SKM-1 (cell line): ENCODE results near the gene TRMT6.

Experiments used
- DNase-seq: peaks from one replicate; lab custom pipeline; 2025; ENCODE audit not compliant: unreplicated experiment; lab: John Stamatoyannopoulos, UW

The TRMT6 gene

DNA sequence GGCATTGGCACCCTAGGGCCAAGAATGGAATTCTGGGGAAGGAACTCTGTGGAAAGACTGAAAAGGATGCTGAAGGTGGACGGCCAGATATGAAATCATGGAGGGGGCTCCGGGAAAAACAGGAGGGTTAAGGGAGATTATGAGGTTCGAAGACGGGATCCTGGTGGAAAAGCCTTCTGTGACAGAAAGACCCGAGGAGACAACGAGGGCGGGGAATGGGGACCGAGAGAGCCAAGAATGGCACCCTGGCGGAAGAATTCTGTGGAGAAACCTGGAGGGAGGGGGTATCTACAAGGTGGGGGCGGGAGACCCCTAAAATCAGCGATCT lies 426 bp downstream of the TRMT6 start:
- no peak for DNase-seq

DNA sequence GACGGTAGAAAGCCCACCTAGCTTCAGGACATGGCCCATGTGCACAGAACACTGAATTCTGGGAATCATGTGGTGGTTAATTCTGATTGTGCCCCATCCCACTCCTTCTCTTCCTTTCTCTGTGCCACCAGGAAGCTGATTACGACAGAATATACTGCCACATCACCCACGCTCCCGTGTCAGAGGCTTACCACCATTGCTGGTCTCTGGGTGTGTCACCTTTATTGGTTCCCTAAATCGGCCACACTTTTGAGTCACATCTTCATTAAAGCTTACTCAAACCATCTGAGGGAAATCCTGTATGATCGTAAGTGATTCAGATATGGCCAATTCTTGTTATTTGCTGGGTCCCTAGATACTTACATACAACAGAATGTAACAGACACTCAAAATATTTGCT lies 3.1 kb downstream of the TRMT6 start:
- DNase-seq: no peak

DNA sequence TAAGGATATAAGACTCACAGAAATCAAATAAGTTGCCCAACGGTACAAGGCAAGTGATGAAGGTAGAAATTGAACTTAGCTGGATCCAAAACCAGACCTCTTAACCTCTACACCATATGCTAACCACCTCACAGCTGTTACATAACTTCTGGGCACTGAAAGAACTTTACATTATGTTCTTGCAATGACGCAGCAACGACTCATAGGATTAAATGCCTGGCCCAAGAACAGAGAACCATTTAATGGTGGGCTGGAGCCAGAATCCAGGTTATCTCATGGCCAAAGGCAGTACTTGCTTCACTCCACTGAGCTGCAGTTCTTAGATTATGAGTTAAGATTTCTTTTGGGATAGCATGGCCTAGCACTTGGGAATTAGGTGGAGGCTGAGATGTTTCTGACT lies 4.4 kb downstream of the TRMT6 start:
- DNase-seq: no peak

DNA sequence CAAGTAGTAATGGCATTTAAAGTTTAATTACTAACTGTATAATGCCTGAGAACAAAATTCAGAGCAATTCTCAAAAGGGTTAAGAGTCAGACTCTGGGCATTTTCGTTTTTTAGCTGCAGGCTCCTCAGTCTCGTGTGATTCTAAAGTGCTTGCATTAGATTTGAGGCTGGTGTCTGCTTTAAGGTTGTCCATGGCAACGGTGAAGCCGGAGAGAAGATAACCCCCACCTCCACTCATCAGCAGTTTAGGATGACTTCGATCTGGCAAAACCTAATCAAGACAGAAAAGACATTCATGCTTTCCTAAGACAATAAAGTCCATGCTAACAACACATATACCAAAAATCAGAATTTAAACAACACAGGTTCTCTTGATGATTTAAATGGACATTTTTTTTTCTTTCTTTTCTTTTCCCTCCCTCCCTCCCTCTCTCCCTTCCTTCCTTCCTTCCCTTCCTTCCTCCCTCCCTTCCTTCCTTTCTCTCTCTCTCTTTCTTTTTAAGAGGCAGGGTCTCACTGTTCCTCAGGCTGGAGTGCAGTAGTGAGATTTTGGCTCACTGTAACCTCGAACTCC lies 11.8 kb downstream of the TRMT6 start:
- DNase-seq: no peak

DNA sequence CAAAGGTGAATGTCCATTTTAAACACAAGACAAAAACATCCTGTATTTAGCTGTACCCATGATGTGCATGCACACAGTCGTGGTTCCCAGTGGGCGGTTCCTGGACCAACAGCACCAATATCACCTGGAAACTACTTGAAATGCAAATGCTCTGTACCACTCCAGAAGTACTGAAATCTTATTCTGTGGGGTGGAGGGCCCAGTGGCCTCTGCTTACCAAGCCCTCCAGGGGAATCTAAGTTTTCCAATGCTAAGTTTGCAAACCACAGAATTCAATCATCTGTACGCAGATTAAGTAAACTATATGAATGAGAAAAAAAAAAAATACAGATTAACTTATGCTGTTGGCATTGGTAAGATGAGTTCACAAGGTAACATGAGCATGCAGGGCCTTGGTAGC lies 14.1 kb downstream of the TRMT6 start:
- no peak for DNase-seq

DNA sequence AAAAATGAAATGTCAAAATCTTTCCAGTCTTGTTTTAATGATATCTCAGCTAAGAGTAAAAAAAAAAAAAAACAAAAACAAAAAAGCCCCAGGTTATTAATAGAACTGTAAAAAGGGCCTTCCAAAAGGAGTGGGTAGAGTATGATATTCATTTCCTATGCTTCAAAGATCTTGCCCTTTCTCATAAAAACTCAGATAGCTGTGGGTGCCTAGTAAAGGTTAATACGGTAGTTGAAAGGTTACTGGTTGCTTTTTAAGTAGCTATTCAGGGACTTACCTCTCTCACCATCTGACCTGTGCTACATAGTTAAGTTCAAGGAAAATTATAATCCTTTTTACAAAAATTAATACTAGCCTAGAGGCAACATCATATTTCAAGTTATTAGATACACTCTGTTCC lies 14.9 kb downstream of the TRMT6 start:
- no peak for DNase-seq

DNA sequence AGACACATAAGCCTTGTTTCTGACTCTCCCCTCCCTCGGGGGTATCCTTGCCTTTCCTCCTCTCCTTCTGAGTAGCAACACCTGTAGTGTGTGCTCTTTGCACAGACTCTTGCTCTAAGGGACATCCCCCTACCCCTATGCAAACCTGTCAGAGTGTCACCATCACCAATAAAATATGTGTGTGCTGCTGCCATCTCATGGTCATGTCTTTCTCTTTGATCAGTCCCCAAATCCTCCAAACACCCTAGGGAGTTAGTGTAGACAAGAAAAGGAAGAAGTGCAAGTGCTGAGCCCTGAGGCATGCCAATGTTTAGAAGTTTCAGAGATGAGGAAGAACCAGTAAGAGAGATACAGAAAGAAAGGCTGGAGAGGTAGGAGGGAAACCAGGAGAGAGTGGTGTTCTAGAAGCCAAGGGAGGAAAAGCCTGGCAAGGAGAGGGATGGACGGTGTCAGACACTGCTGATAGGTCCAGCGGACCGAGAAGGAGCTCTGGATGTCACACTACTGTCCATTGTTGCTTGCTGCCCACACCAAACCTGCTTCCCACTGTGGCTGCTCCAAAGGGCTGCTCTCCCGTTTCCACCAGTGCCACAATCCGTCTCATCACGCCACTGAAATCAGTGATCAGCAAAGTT lies 16.4 kb downstream of the TRMT6 start:
- no peak for DNase-seq

DNA sequence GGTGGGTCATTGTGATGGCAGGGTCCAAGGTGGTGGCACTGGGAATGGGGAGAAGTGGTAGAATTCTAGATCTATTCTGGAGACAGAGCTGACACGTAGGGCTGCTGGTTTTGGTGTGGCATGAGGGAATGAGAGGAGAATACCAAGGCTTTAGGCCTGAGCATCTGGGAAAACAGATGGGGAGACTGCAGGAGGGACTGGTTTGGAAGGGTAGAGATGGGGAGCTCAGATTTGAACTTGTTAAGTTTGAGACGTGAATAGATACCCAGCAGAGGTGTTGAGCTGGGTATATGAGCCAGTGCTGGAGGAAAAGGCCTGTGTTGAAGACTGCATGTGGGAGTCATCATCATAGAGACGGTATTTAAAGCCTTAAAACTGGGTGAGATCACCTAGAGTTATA lies 17.5 kb downstream of the TRMT6 start:
- DNase-seq: no peak

DNA sequence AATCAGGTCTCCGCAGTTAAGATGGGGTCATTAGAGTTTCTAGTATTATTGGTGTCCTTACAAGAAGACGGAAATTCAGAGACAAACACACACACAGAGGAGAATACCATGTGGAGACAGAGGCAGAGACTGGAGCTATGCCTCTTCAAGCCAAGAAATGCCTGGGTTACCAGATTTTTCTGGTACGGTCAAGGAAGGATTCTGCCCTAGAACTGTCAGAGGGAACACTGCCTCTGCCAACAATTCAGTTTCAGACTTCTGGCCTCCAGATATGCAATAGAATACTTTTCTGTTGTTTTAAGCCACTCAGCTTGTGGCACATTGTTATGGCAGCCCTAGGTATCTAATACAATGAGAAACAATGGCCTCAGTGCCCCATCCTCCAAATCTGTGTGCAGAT lies 18.9 kb downstream of the TRMT6 start:
- DNase-seq: no peak

DNA sequence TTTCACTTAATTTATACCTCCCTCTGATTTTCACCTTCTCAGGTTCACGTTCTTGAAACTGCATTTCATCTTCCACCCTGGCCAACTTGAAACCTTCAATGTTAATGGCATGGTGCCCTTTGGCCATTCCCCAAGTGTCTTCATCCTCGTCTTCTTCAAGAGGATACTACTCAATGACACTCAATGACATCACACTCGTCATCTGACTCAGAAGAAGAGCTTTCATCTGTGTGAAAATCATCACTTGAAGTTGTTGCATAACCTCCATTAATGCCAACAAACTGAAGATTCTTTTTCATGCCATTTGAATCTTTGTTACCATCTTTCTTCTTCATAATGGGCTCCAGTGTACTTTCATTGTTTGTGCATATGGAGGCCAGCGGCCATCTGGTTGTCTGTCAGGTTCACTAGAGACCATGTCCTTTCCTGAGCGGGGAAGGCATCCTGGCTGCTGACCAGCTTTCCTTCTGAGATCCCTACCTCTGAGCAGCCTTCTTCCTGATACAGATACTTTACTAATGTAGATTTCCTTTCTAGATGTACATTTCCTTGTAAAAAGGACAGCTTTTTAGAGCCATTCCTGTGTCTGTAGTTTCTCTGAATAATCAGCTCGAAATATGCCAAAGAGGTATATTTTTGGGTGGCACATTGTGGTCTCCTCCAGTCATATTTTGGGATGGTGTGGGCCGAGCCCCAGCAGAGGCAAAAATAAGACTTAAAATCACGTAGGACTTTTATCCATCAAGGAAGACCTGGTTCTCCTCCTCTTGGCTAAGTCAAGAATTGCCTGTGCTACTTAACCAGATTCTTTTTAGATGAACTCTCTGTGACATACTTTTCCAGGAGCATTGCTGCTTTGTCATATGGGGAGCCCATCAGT lies 21.3 kb downstream of the TRMT6 start:
- no peak for DNase-seq

DNA sequence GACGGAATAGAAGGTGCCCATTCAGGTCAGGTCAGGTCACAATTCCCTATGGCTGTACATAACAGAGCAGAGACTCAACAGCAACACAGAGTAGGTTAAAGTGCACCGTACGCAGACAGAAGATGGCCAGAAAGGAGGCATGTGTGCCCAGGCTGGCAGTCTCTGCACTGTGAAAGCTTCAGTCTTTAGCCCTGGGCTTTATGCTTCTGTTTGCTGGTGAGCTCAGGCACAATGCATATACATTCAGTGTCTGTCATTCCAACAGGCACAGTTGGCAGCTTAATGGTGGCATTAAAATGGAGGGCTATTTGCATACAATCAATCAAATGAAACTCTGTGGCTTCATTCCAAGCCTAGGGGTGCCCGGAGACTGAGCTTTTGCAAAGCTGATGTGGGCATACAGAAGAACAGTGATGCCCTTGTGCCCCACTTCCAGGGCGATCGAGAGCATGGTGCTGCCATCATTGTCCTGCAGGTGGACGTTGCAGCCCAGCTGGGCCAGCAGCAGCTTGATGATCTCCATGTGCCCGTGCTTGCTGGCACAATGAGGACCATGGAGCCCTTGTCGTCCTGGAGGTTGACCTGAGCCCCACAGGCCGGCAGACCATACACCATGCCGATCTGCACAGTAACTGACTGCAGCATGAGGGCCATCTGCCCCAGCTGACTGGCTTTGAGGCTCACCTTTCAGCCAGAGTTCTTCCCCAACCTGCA lies 22.4 kb downstream of the TRMT6 start:
- DNase-seq: no peak

DNA sequence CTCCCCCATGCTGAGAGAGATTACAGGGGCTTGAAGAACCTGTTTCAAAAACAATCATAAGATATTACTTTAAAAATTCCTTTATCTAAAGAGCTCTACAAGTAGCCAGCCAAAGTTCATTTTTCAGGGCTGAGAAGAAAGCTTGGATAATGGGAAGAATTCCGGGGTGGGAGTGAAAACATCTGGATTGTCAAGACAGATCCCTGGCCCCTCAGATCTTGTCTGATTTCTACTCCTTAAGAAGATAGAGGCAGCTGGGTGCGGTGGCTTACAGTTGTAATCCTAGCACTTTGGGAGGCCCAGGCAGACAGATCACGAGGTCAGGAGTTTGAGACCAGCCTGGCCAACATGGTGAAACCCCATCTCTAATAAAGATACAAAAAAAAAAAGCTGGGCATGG lies 24.8 kb downstream of the TRMT6 start:
- DNase-seq: no peak

DNA sequence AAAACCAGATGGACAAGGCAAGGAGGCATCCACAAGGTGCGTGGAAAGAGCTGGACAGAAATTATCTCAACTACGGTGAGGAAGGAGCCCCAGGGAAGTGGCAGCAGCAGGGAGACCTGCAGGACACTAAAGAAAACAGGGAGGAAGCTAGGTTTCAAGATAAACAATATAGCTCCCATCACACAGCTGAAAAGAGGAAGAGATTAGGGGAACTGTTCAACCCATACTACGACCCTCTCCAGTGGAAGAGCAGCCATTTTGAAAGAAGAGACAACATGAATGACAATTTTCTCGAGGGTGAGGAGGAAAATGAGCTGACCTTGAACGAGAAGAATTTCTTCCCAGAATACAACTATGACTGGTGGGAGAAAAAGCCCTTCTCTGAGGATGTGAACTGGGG lies 26.8 kb downstream of the TRMT6 start:
- DNase-seq: no peak

DNA sequence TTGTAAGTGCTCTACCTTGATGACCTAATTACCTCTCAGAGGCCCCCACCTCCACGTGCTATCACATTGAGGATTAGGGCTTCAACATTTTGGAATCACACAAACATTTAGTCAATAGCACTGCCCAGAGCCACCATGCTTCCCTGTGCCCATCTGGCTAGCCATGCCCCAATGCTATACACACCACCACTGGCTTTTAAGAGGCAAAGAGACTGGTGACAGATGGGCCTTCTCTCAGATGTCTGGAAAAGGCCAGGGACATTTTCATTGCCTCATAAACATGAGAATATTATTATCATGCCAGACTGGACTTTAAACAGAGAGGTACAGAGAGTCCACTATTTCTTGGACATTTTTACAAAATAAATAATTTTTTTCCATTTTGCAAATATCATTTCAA lies 29.8 kb downstream of the TRMT6 start:
- no peak for DNase-seq

DNA sequence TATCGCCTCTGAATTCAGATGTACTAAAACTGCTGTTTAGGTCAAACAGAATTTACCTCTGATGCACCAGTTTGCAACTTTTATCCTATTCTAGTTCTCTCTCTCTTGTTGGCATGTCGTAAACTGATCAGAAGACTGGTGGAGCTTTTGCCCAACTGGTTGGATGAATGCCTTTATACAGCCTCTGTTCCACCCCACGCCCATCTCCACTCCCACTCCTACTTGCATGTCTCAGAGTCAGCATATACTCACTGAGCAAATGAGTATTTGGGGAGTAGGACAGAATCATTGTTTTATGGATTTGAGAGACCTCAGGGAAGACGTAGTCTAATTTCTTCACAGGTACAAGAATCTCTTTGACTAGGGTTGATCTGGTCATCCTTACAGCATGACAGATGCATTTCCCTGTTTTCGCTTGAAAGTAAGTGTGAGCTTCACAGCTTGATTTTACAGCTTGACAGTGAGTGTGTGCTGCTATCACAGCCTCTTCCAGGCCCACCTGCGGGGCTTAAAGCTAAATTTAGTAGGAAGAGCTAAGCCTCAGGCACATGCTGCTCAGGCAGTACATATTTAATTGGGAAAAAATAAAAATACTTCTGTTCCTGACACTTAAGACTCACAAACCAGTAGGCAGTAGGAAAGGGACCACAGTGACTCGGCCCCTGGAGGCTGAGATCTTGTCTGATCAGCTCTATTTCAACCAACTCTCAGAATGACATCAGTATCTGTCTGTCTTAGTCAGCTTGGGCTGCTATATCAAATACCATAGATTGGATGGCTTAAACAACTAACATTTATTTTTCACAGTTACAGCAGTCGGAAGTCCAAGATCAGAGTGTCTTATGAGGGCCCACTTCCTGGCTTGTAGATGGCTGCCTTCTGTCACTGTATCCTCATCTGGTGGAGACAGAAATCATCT lies 30.4 kb downstream of the TRMT6 start:
- no peak for DNase-seq

DNA sequence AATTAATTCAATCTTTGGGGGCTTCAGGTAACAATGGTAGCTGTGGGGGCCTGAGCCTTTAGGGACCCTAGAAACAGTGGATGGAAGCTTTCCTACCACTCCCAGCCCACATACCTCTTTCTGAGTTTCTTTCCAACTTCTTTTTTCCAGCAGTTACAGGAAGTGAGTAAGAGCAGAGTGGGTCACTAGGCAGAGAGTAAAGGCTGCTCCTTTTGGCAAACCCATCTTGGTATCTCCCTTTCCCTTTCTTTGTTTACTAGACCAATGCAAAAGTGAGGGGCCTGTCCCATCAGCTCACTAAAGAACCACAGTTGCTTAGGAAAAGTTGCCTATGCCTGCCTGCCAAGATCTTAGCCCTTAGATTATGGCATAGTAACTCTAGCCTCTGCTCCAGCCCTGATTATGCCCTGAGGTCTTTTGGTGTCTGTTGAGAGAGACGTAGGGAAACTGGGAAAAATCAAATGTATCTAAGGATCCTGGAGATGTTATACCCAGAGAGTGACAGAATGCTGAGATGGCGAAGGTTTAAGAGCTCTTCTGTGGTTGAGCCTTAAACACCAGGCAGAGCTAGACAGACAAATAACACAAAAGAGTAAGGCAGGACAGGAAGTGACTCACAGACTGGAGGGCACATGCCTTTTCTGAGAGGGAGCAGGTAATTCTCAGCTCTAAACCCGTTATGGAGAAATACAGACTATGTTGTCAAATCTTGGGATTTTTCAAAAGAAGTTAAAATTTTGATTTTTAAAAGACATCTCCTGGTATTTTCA lies 31.3 kb downstream of the TRMT6 start:
- DNase-seq: no peak

DNA sequence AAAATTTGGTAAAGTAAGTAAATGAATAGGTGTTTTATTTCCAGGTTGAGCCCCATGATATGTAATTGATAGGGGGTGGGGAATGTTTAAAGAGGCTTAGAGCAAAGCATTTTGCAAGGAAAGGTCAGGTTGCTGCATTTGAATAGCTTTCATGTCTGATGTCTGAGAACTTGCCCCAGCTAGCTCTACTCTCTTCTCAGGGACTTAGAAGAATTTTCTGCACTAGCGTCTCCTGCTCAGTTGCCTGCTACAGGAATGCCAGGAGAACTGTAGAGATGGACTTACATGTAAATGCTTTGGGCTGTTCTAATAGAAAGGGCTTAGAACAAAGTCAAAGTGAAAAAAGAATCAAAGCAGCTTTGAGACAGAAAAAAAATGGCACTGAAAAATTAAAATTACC lies 35.5 kb downstream of the TRMT6 start:
- no peak for DNase-seq

DNA sequence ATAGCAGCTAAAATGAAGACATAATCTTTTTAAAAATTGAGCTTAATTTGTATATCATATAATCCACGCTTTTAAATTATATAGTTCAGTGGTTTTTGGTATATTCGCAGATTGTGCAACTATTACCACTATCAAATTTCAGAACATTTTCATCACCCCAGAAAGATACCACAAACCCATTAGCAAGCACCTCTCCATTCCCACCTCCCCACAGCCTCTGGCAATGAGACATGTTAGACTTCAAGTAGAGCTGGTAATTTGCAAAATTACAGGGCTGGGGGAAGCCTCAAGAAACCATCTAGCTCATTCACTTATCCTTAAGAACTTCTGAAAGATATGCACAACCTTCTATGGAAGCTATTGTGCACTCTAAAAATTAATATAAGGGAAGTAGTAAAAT lies 37.2 kb downstream of the TRMT6 start:
- DNase-seq: no peak

DNA sequence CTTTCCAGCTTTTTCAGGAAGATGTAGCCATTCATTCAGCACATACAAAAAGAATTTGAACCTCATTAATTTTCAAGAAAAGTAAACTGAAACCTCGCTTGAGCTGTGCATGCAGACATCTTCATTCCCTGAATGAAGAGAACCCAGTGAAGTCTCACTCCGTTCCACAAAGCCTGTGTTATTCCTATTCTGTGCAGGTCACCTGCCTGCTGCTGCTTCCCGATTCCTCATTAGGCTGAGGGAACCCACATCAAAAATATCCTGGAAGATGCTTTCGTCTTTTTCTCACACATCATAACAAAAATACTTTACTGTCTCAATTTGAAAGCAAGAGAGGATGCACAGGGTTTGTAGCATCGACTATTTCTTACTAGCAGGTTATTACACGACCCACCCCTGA lies 40.1 kb downstream of the TRMT6 start:
- DNase-seq: no peak

DNA sequence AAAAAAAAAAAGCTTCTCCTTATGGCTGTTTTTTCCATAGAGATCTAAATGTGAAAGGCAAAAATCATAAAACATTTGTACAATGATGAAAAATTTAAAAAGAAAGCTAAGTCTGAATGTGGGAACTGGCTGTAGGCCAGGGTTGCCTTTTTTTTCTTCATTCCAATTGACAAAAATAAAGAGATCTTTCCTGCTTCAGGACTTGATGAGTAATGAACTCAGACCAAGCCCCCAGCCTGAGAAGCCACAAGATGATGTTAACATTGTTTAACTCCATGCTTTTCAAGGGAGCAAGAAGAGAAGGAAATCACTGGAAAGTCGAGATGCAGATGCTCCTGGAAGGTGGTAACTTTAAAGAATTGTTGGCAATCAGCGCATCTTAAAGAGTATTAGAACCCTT lies 41.4 kb downstream of the TRMT6 start:
- DNase-seq: no peak
